ENCODE measurements around the gene SLC12A9.

SLC12A9 gene

DNA sequence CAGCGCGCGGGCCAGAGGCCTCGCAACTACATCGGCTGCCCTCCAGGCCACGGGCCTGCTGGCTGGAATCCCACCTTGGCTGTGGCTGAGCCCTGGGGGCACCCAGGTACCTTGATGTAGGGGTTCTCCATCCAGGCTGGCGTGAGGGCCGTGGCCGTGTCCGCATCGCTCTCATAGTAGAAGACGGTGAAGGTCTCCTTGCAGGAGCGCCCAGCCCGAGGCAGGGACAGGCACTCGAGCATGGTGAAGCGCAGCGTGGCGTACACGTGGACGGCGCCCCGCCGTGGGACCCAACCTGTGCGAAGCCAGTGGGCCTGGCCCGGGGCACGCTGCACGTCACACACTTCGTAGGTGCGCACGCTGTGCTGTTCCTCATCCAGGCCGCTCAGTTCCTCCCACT is 29.0 kb upstream of the SLC12A9 start:
- TF ChIP-seq CREB1 (IDR thresholded peaks at IDR 0.05; ENCODE audit: low read depth) (no peak), NFIC (IDR thresholded peaks at IDR 0.05) (no peak), EP300 (IDR thresholded peaks at IDR 0.05; ENCODE audit: borderline replicate concordance) (no peak), FOXM1 (IDR thresholded peaks at IDR 0.05; ENCODE audit: borderline replicate concordance, low read depth) (no peak), YY1 (IDR thresholded peaks at IDR 0.05; ENCODE audit: low read depth) (no peak), CEBPB (IDR thresholded peaks at IDR 0.05) (no peak), ZBTB7A (IDR thresholded peaks at IDR 0.05; ENCODE audit: low read depth) (no peak), EGR1 (IDR thresholded peaks at IDR 0.05) (no peak), REST (IDR thresholded peaks at IDR 0.05; ENCODE audit: low read depth) (no peak), USF1 (IDR thresholded peaks at IDR 0.05) (no peak), TCF12 (IDR thresholded peaks at IDR 0.05; ENCODE audit: low read depth) (no peak), TAF1 (IDR thresholded peaks at IDR 0.05; ENCODE audit: low read depth) (no peak), TEAD4 (IDR thresholded peaks at IDR 0.05) (no peak), RAD21 (IDR thresholded peaks at IDR 0.05; ENCODE audit: low read depth) (no peak)
- TF ChIP-seq, protein P1, sequence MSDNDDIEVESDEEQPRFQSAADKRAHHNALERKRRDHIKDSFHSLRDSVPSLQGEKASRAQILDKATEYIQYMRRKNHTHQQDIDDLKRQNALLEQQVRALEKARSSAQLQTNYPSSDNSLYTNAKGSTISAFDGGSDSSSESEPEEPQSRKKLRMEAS (IDR thresholded peaks at IDR 0.05): no peak

- TF ChIP-seq, protein P1 (IDR thresholded peaks at IDR 0.05): no peak
- TF ChIP-seq EGR1 (IDR thresholded peaks at IDR 0.05) (no peak), CEBPB (IDR thresholded peaks at IDR 0.05) (no peak), USF1 (IDR thresholded peaks at IDR 0.05) (no peak), REST (IDR thresholded peaks at IDR 0.05; ENCODE audit: low read depth) (no peak), TCF12 (IDR thresholded peaks at IDR 0.05; ENCODE audit: low read depth) (no peak), TEAD4 (IDR thresholded peaks at IDR 0.05) (no peak), FOXM1 (IDR thresholded peaks at IDR 0.05; ENCODE audit: borderline replicate concordance, low read depth) (no peak), ZBTB7A (IDR thresholded peaks at IDR 0.05; ENCODE audit: low read depth) (no peak), EP300 (IDR thresholded peaks at IDR 0.05; ENCODE audit: borderline replicate concordance) (no peak), NFIC (IDR thresholded peaks at IDR 0.05) (no peak), RAD21 (IDR thresholded peaks at IDR 0.05; ENCODE audit: low read depth) (no peak), YY1 (IDR thresholded peaks at IDR 0.05; ENCODE audit: low read depth) (no peak), TAF1 (IDR thresholded peaks at IDR 0.05; ENCODE audit: low read depth) (no peak)
Observed at GRCh38 chr7:100824499-100825214, 27.9 kb upstream of the SLC12A9 start.

- TF ChIP-seq RAD21 (IDR thresholded peaks at IDR 0.05; ENCODE audit: low read depth) (no peak), EGR1 (IDR thresholded peaks at IDR 0.05) (no peak), CEBPB (IDR thresholded peaks at IDR 0.05) (no peak), FOXM1 (IDR thresholded peaks at IDR 0.05; ENCODE audit: borderline replicate concordance, low read depth) (no peak), TAF1 (IDR thresholded peaks at IDR 0.05; ENCODE audit: low read depth) (no peak), ZBTB7A (IDR thresholded peaks at IDR 0.05; ENCODE audit: low read depth) (no peak), USF1 (IDR thresholded peaks at IDR 0.05) (no peak)
- TF ChIP-seq, protein P1 (IDR thresholded peaks at IDR 0.05): no peak
Observed at GRCh38 chr7:100825215-100825671, 27.3 kb upstream of the SLC12A9 start.

DNA sequence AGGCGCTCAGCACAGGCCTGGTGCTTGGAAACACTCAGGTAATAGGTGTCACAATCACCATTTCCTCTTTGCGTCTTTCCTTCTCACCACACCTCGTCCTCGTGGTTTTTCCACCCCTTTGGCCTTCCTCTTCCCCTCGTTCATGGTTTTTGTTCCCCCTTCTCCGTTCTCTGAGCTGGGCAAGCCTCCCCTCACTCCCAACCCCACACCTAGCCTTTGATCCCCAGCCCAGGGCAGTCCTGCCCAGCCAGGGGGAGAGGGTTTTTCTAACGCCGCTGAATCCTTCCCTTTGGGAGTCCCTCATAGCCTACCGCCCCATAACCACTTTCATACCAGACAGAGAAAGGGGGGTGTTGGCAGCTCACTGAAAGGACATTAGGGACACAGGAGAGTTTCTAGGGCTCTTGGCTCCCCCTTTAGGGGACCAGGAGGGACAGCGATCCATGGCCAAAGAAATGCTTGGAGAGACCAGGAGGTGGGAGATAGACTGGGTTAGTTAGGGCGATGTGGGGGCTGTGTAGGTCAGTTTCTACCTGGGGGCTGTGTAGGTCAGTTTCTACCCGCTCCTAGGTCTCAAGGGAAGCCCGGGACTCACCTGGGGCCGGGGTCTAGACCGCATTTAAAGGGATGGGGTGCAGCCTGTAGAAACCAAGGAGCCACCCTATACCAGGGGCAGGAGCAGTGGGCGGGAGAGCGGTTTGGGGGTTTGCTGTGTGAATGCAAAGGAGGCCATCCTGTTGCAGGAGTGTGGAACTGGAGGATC is 26.6 kb upstream of the SLC12A9 start:
- TF ChIP-seq TAF1 (IDR thresholded peaks at IDR 0.05; ENCODE audit: low read depth) (no peak), FOXM1 (IDR thresholded peaks at IDR 0.05; ENCODE audit: borderline replicate concordance, low read depth) (no peak), RAD21 (IDR thresholded peaks at IDR 0.05; ENCODE audit: low read depth) (peak; percentile 35), EGR1 (IDR thresholded peaks at IDR 0.05) (no peak), YY1 (IDR thresholded peaks at IDR 0.05; ENCODE audit: low read depth) (no peak)
